GM19043 (cell line): ENCODE data around the gene TMEM272.

ENCODE experiments used
- ATAC-seq: cut with Tn5 transposase; IDR thresholded peaks from one replicate; pipeline ENCODE4 v1.9.1; 2021; ENCODE audit warnings: low read depth; ENCODE audit not compliant: unreplicated experiment

TMEM272 gene, protein sequence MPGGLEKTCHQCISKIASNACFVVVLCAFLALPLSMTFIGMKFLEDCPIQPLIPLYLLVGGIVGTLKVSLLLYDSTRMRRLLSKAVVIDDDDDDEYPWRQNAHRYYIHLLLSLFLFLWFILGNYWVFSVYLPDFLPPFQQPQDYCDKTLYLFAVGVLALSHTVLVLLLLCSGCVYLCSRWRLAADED

DNA sequence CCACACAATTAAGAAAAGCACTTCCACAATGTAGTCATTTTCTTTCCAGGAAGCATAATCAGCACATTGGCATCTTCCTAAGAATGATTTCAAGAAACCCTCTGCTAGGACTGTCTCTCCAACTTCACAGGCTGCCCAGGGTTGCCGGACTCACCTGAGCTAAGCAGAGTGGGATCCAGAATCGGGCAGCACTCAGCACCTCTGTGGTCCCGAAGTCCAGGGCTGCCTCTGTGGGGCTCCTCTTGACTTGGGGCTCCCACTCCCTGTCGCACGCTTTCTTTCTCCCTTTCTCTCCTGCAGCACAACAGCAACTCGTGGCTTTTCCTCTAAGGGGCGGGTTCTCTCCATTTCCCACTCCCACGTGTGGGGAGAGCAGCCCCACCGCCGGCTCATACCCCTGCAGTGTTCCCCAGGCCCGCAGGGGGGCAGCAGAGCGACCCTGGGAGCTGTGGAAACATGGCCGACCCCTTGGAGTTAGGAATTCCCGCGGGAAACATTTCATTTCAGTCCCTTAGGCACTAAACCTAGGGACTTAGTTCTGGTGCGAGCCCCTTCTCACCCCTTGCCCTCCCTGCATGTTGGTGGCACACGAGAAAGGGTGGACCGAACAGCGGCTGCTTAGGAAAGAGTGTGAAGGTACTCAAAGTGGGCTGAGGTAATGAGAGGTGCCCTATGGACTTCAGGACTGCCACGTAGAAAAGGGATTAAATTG, at the start of gene TMEM272:
Gene TMEM272, minus strand, starts transcription at position 316 of the 712 bp plus-strand sequence. CDS start 6,647 bp downstream, outside the sequence.
- ATAC-seq = no peak

DNA sequence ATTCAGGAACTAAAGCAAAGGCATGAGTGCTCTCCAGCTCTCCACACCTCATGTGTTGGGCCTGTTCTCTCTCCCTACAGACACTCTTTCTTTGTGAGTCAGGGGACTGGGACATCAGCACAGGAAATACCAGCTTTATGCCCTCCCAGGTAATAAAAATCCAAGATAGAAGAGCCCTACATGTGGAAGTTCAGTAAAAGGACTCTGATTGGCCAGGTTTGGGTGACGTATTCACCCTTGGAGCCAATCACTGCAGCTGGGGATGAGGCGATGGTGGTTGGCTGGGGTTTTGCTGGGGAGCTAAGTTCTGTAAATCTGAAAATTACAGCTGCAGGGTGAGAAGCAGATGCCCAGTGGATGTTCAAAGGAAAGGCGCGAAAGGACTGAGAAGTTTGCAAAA, 49.3 kb upstream of the TMEM272 start:
- no peak for ATAC-seq

DNA sequence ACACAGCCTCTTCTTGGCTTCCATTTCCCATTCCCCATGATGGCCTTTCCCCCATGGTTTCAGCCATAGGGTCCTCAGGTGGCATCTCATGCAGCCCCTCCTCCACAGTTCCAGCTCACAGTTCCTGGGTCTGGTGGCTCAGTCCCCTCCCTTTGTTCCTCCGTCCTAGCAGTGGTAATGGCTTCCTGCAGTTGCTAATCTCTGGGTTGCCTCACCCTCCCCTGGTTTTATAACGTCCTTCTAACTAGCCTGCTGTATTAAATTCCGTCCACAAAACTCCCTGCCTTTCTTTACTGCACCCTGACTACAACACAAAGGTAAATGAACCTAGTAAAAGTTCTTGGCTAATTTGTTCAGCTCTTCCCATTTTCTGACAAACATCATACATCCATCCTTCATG, 47.7 kb upstream of the TMEM272 start:
- no peak for ATAC-seq

DNA sequence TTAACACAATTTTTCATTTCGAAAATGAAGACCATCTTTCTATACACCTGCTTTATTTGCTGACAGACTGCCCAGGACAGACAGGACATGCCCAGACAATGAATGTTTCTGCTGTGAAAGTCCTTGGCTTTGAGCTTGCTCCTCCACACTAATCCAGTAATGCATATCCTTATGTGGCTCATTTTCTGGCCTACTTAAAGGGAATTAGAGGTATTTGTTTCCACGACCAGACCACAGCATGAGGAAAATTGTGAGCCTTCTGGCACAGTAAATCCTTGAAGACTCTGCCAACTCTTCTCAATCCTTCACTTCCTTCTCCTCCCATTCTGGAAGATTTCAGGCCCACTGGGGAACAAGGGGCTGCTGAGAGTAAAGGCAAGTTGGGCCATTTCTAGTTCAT, 42.5 kb upstream of the TMEM272 start:
- no peak for ATAC-seq

DNA sequence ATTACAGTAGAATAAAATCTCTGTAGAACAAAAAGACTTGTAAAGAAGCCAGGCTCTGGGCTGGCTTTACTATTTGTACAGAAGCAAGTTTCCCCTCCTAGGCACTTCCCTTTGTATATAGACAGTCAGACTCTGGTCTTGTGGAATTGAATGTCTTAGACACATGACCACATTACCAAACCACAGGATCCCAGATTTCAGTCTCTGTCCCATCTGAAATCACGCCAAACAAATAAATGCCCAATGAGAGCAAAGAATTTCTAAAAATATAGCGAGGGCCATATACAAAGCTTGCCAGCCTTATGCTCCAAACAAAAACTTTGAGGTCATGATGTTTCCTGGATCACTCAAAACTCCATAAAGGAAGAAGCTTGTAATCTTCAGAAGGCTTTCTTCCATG, 40.7 kb upstream of the TMEM272 start:
- no peak for ATAC-seq

DNA sequence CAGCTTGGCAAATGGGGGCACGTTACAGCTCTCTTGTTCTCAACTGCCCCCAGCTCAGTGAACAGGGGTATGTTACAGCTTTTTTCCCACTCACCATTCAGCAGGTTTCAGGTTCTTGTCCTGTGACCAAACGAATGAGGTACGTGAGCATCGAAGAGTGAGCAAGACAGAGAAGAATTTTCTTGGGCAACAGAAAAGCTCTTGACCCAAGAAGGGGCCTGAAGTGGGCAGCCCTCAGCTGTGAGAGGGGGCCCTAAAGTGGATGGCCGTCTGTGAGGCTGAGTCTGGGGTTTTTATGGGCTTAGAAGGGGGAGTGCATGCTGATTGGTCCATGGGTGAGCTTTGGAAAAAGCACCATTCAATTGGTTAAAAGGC, 38.2 kb upstream of the TMEM272 start:
- ATAC-seq = no peak

DNA sequence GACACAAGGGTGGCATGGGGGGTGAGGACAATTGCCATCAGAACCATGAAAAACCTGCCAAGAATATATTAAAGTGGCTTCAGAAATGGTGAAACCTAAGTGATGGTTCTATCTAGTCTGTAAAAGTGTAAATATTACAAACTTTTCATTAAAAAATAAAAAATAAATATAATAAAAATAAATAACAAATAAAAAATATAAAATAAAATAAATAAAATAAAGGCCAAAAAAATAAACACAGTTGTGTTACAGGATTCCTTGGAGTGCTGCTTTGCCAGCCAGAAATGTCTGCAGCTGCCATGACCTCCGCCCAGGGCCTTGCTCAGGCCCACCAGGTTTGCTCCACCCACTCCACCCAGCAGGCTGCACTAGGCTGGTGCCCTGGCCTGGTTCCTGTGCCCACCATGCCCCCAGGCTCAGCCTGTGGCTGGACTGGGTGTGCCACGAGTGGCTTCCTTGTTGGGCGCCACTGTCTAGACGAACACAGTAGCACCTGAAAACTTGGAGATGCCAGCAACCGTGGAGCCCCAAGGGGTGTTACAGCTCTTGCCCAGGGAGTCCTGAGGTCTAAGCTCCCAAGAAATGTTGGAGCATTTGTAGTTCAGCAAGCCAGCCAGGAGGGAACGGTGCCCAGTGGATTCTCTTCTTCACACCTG, 37.7 kb upstream of the TMEM272 start:
- ATAC-seq = no peak

DNA sequence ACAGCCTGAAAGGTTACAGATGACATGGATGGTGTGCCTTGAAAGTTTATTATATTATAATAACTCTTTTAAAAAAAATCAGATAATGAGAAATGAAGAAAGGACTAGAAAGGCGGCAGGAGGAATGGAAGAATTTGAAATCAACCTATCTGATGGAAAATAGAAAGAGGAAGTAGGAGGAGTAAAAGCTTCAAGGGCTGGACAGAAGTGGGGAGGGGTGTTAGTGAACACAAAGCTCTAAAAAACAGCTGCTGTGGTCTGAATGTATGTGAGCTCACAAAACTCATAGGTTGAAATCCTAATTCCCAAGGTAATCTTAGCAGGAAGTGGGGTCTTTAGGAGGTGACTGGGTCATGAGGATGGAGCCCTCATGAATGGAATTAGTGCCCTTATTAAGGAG, 36.3 kb upstream of the TMEM272 start:
- ATAC-seq = no peak

DNA sequence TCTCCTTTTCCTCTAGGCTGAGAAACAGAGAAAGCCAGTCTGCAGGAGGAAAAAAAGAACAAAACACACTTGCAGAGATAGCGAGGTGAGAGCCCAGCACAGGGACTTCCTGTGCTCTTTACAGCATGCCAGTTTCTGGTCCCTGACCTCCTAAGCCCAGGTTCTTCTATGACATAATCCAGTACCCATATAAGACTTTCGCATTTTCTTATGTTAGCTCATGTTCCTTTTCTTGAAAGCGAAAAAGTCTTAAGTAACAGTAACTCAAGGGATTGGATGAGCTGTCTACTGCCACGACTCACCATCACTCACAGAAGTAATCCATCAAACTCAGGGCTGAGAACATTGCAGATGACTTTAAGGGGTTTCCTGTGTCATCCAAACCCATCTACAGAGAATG, 34.2 kb upstream of the TMEM272 start:
- ATAC-seq = no peak

DNA sequence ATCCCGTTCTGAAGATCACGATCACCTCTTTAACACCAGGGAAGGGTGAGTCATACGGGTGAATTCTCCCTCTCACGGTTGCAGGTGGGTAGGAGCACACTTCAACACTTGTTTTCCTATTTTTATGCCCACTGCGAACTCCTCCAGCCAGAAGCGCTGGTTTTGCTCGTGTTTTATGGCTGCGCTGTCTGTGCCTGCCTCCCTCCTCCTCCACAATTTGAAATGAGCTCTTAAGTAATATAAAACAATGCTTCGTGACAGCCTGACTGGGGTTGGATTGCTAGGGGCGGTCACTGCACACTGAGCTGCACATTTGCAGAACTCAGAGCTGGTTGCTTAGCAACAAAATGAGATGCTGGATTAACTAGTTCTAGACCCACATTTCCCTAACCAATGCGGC, 29.7 kb upstream of the TMEM272 start:
- no peak for ATAC-seq

DNA sequence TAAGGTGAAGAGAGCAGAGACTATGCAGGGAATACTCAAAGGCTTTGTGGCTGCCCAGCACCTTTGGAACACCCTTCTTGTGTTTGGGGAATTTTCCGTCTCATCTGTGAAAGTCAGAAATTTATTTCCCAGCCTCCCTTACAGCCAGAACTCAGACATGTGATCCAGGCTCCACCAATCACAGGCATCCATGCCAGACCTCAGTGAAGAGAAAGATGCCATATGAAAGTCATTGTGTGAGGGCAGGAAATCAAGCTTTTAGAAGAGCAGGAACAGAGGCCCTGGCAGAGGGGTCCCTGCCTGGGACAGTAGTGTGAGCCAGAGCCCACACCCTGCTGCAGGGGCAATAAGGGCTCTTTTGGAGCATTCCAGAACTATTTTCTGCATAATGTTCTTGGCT, 28.9 kb upstream of the TMEM272 start:
- no peak for ATAC-seq

DNA sequence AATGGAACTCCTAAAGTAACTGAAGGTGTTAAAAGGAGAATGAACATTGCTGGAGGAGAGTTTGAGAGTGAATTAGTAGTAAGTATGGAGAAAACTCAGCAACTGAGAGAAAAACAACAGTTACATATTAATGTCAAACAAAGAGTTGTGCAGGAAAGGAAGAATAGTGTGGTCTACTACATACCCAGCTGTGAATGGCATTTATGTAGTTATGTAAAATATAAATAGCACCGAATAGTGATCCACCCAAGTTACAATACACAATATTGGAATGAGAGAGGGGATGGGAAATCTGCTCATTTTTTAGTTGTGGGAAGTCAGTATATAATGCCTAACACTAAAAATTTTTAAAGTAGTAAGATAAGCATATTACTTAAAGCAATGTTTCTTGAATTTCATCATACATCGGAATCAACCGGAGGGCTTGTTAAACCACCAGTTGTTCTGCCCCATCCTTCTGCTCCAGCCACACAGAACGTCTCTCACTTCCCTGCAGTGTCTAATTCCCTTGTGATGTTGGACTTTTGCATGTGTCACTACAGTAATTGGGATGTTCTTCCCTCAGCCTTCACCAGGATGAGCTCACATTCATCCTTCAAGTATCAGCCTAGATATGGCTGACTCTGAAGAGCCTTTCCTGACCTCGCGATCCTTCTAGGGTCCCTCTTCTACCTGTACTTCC, 28.3 kb upstream of the TMEM272 start:
- ATAC-seq = no peak

DNA sequence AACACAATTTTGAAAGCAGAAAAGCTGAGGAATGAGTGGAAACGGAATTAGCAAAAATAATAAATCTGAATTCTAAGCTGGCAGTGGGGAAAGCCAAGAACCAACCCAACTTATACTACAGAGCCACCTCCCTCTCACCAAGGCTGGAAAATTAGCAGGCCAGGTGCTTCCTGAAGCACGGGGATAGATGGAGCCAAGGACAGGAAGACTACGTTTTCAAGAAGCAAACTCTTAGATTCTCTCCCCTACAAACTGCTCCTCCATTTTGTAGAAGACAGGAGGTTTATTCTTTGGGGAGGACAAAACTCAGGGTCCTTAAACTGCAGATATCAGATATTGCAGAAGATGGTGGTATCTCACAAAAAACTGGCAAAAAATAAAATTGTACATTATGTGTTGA, 25.6 kb upstream of the TMEM272 start:
- no peak for ATAC-seq

DNA sequence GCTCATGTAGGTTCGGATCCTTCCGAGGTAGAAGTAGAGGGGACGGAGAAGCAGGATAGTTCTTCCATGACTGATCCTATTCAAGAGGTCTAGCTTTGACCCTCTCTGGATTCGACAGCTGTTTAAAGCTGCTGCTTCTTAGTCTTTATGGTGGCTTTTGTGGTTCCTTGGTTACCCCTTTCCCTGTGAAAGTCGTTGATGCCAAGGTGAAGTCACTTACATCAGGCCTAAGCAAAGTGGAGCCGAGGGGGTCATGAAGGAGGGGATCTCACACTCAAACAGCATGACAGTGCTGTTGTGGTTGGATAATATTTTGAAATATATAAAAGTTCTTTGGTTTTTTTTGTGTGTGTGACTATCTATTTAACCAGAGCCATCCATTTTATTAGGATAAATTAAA, 24.9 kb upstream of the TMEM272 start:
- no peak for ATAC-seq

DNA sequence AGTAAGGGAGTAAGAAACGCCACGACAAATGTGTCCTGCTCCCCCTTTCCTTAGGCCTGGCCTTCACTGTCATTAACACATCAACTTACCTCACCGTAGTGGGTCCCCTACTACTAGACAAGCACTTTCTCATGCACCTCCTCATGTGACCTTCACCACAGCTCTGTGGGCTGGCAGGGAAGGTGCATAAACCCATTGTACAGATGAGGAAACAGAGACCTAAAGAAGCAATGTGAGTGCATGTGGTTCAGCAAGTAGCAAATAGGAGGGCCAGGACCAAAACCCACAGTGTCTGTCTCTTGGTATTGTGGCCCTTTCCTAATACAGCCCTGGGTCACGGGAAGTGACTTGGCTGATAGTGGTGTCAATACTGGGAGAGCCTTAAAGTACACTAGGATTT, 22.1 kb upstream of the TMEM272 start:
- no peak for ATAC-seq

DNA sequence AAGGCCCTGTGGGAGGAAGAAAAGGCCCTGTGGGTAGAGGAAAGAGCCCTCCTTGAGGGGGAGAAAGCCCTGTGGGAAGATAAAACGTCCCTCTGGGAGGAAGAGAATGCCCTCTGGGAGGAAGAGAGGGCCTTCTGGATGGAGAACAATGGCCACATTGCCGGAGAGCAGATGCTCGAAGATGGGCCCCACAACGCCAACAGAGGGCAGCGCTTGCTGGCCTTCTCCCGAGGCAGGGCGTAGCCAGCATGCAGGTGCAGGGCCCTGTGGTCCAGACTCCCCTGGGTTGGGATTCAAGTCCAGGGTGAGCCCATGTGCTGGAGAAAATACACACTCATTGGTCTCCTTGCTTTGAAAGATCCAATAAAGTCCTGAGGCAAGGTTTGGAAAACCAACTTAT, 20.9 kb upstream of the TMEM272 start:
- ATAC-seq = no peak

DNA sequence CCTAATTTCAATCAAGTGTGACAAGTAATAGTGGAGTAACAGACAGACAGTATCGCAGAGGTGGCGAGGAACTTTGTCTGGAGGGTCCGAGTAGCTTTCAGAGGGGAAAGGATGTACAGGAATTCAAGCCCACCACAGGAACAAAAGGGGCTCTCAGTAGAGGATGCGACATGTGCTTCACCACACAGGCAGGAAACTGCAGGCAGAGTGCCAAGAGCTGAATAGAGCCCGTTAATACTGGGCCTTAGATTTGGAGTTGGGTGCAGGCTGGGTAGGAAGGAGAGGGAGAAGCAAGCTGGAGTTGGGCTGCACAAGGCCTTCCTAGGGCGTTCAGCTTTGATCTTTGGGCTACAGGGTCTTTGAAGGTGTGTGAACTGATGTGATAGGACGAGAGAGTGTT, 18.0 kb upstream of the TMEM272 start:
- ATAC-seq = no peak

DNA sequence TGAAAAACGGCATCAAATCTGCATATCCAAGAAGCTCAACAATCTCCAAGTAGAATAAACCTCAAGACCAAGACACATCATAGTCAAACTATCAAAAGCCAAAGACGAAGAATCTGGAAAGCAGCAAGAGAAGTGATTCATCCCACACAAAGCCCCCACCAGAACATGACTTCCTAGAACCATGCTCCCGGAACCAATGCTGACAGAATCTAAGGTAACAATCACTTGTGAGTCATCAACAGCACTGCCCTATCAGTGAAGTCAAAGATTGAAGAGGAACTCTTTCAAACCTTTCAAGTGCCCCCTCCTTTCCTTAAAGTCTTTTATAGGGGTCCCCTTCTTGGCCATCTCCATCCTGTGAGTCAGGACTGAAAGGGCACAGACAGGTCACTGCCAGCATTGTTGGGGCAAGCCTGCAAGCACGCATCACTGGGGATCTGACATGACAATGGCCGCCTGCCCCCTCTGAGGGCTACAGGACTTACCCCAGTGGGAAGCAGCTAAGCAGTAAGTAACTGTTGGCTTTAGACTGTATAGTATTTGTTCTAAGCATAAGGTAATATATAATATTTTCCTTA, 16.8 kb upstream of the TMEM272 start, which contains the start of gene CCDC70:
Gene CCDC70, plus strand, starts transcription at position 247 of the 578 bp plus-strand sequence. CDS start 3,443 bp downstream, outside the sequence.
- no peak for ATAC-seq

DNA sequence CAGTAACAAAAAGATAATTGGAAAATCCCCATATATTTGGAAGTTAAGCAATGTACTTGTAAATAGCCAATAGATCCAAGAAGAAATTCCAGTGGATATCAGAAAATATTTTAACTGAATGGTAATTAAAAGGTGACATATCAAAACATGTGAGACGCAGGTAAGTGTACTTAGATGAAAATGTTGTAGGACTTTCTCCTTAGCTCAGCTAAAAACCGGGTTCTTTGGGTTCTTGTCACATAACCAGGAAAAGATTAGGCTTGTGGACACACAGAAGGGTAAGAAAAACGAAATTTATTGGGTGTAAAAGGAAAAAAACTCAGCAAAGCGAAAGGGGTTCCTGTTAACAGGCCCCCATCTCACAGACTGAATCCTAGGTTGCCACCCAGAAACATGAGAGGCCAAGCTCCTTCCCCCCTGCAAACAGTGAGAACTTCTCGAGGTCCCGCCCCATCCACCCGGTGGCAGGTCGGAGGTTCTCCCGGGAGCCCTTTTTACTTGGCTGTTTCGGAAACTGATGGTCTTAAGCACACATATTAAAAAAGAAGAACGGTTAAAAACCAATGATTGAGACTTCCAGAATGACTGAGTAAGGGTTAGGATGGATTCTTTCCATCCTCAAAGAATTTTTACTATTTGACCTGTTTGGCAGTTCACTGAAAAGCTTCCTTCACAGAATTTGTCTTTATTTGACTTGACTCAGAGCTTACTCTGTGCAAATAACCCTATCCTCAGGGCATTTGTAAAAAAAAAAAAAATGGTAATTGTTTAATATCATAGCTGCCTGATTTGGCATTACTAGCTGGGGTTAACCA, 13.7 kb upstream of the TMEM272 start:
- no peak for ATAC-seq

DNA sequence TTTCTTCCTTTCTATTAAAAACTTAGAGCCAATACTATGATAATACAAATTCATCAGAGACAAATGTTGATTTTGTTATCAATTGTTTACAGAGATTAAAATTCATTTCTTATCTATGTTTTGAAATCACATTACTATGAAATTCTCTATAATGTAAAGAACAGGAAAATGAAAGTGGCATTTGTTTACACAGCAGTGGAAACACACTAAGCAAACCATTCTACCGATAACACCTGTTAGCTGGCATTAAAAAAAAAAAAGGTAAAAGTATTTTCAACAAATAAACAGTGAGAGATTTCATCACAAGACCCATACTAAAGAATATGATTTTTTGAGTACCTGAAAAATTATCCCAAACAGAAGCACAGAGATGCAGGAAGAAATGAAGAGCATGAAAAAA, 12.0 kb upstream of the TMEM272 start:
- no peak for ATAC-seq
